Endothelial cell (in vitro differentiated cells): ENCODE data around the gene TIPRL. TPM values are rescaled to one million over a fixed set of nuclear protein-coding genes. Genes with fewer than 3 reads are reported as not detected.

Source experiments
- DNase-seq: peaks from one replicate; pipeline ENCODE4 v3.0.0; 2021; ENCODE audit warnings: low spot score
- H3K27ac Mint-ChIP-seq: one replicate; pipeline ENCODE4 v1.8.0; 2021; ENCODE audit warnings: mixed read lengths, inconsistent platforms; ENCODE audit not compliant: unreplicated experiment
- H3K27me3 Mint-ChIP-seq: one replicate; pipeline ENCODE4 v1.8.0; 2021; ENCODE audit warnings: mild to moderate bottlenecking, moderate library complexity, mixed read lengths, inconsistent platforms; ENCODE audit not compliant: unreplicated experiment
- H3K36me3 Mint-ChIP-seq: one replicate; pipeline ENCODE4 v1.8.0; 2021; ENCODE audit warnings: mild to moderate bottlenecking, low read depth, mixed read lengths, inconsistent platforms; ENCODE audit not compliant: unreplicated experiment
- H3K4me1 Mint-ChIP-seq: one replicate; pipeline ENCODE4 v1.8.0; 2021; ENCODE audit warnings: mild to moderate bottlenecking, mixed read lengths, inconsistent platforms; ENCODE audit not compliant: unreplicated experiment
- H3K4me3 Mint-ChIP-seq: one replicate; pipeline ENCODE4 v1.8.0; 2021; ENCODE audit warnings: mild to moderate bottlenecking, mixed read lengths, inconsistent platforms; ENCODE audit not compliant: unreplicated experiment
- H3K9me3 Mint-ChIP-seq: one replicate; pipeline ENCODE4 v1.8.0; 2021; ENCODE audit warnings: mixed read lengths, inconsistent platforms; ENCODE audit not compliant: unreplicated experiment
- CTCF ChIP-seq: fragments of 200-600 bp; sonication (generic); IDR thresholded peaks from one replicate; pipeline ENCODE4 v1.5.0; 2021; ENCODE audit warnings: antibody characterized with exemption; ENCODE audit not compliant: unreplicated experiment
- total RNA-seq: library from RNA; stranded (reverse); fragmentation: NEBNext Ultra II Directional; extraction: Animal tissue kit (Norgen Biotek cat#: 25700); gene quantifications from one replicate; pipeline ENCODE4 v1.2.1, GENCODE V29; 2021; ENCODE audit not compliant: unreplicated experiment

TIPRL gene
- total RNA-seq, 1 donor from 2014 or later: 34.2 TPM

- Mint-ChIP-seq H3K36me3 (peaks cover 4% of the 10 kb centered on the region), H3K27me3 (peaks cover 2% of the 10 kb centered on the region), H3K4me3 (no peak overlapping the region), H3K4me1 (no peaks in the 10 kb centered on the region), H3K9me3 (peaks cover 11% of the 10 kb centered on the region), H3K27ac (no peak overlapping the region)
- DNase-seq: no peak
- no peak for TF ChIP-seq CTCF
These were observed 21.1 kb upstream of the TIPRL start for GRCh38 chr1:168157638-168158037.

GRCh38 chr1:168159251-168159650 lies 19.5 kb upstream of the TIPRL start:
- peaks cover 4% of the 10 kb centered on the region for H3K36me3 Mint-ChIP-seq
- no peak overlapping the region for H3K4me3 Mint-ChIP-seq
- TF ChIP-seq CTCF: no peak
- no peak overlapping the region for H3K27ac Mint-ChIP-seq
- H3K4me1 Mint-ChIP-seq: no peaks in the 10 kb centered on the region
- peaks cover 11% of the 10 kb centered on the region for H3K9me3 Mint-ChIP-seq
- peaks cover 2% of the 10 kb centered on the region for H3K27me3 Mint-ChIP-seq
- no peak for DNase-seq

GRCh38 chr1:168159979-168160378 lies 18.8 kb upstream of the TIPRL start:
- peaks cover 11% of the 10 kb centered on the region for H3K9me3 Mint-ChIP-seq
- H3K27me3 Mint-ChIP-seq: peaks cover 3% of the 10 kb centered on the region

GRCh38 chr1:168161459-168161858 lies 17.3 kb upstream of the TIPRL start:
- Mint-ChIP-seq H3K27ac (no peak overlapping the region), H3K4me3 (no peak overlapping the region), H3K27me3 (peaks cover 6% of the 10 kb centered on the region), H3K9me3 (peaks cover 11% of the 10 kb centered on the region), H3K36me3 (peaks cover 4% of the 10 kb centered on the region), H3K4me1 (no peaks in the 10 kb centered on the region)
- no peak for DNase-seq
- TF ChIP-seq CTCF: no peak

More at GRCh38 chr1:168159979-168160378, 18.8 kb upstream of the TIPRL start:
- H3K36me3 Mint-ChIP-seq: peaks cover 4% of the 10 kb centered on the region
- TF ChIP-seq CTCF: no peak
- H3K4me1 Mint-ChIP-seq: no peaks in the 10 kb centered on the region
- no peak overlapping the region for H3K4me3 Mint-ChIP-seq
- no peak for DNase-seq
- H3K27ac Mint-ChIP-seq: no peak overlapping the region

- TF ChIP-seq CTCF: no peak
- DNase-seq: no peak
- H3K4me3 Mint-ChIP-seq: no peak overlapping the region
- peaks cover 5% of the 10 kb centered on the region for H3K9me3 Mint-ChIP-seq
- H3K27ac Mint-ChIP-seq: no peak overlapping the region
- no peaks in the 10 kb centered on the region for H3K36me3 Mint-ChIP-seq
- H3K4me1 Mint-ChIP-seq: no peaks in the 10 kb centered on the region
- H3K27me3 Mint-ChIP-seq: peaks cover 8% of the 10 kb centered on the region
These were observed 15.1 kb upstream of the TIPRL start for GRCh38 chr1:168163670-168164069.
